ENCODE results near the gene C1orf52. TPM values are rescaled to one million over a fixed set of nuclear protein-coding genes. Genes with fewer than 3 reads are reported as not detected.

Gene C1orf52
- total RNA-seq, 1 donor from 2014 or later, result 32.2 TPM

- H3K4me1 Mint-ChIP-seq (ENCODE audit: unreplicated experiment), result peaks cover 46% of the 10 kb centered on the region
- peak overlapping the region; percentile 83 for H3K4me3 Mint-ChIP-seq (ENCODE audit: unreplicated experiment)
- H3K27ac Mint-ChIP-seq (ENCODE audit: unreplicated experiment), result peak overlapping the region; percentile 96
- no peaks in the 10 kb centered on the region for H3K27me3 Mint-ChIP-seq (ENCODE audit: unreplicated experiment)
- peaks cover 14% of the 10 kb centered on the region for H3K36me3 Mint-ChIP-seq (ENCODE audit: unreplicated experiment)
- no peaks in the 10 kb centered on the region for H3K9me3 Mint-ChIP-seq (ENCODE audit: unreplicated experiment)
- DNase-seq (ENCODE audit: extremely low spot score, unreplicated experiment), result no peak
- TF ChIP-seq CTCF (IDR thresholded peaks at IDR 0.05), result no peak
These were observed 15.5 kb upstream of the C1orf52 start for GRCh38 chr1:85274969-85275453.

- H3K4me3 Mint-ChIP-seq (ENCODE audit: unreplicated experiment), result peak overlapping the region; percentile 5
- no peak for DNase-seq (ENCODE audit: extremely low spot score, unreplicated experiment)
- H3K9me3 Mint-ChIP-seq (ENCODE audit: unreplicated experiment), result no peaks in the 10 kb centered on the region
- H3K36me3 Mint-ChIP-seq (ENCODE audit: unreplicated experiment), result peaks cover 24% of the 10 kb centered on the region
- no peak overlapping the region for H3K27ac Mint-ChIP-seq (ENCODE audit: unreplicated experiment)
- no peak for TF ChIP-seq CTCF (IDR thresholded peaks at IDR 0.05)
- peaks cover 35% of the 10 kb centered on the region for H3K4me1 Mint-ChIP-seq (ENCODE audit: unreplicated experiment)
- no peaks in the 10 kb centered on the region for H3K27me3 Mint-ChIP-seq (ENCODE audit: unreplicated experiment)
These were observed 13.9 kb upstream of the C1orf52 start for GRCh38 chr1:85273397-85273796.

GRCh38 chr1:85268801-85269585, 9.5 kb upstream of the C1orf52 start:
- no peaks in the 10 kb centered on the region for H3K9me3 Mint-ChIP-seq (ENCODE audit: unreplicated experiment)
- H3K27ac Mint-ChIP-seq (ENCODE audit: unreplicated experiment), result no peak overlapping the region
- no peak for TF ChIP-seq CTCF (IDR thresholded peaks at IDR 0.05)
- no peaks in the 10 kb centered on the region for H3K27me3 Mint-ChIP-seq (ENCODE audit: unreplicated experiment)
- H3K36me3 Mint-ChIP-seq (ENCODE audit: unreplicated experiment), result peaks cover 45% of the 10 kb centered on the region
- H3K4me3 Mint-ChIP-seq (ENCODE audit: unreplicated experiment), result no peak overlapping the region
- no peak for DNase-seq (ENCODE audit: extremely low spot score, unreplicated experiment)
- H3K4me1 Mint-ChIP-seq (ENCODE audit: unreplicated experiment), result peaks cover 13% of the 10 kb centered on the region

- no peak for DNase-seq (ENCODE audit: extremely low spot score, unreplicated experiment)
- no peaks in the 10 kb centered on the region for H3K27me3 Mint-ChIP-seq (ENCODE audit: unreplicated experiment)
- no peak for TF ChIP-seq CTCF (IDR thresholded peaks at IDR 0.05)
- H3K9me3 Mint-ChIP-seq (ENCODE audit: unreplicated experiment), result no peaks in the 10 kb centered on the region
- H3K4me3 Mint-ChIP-seq (ENCODE audit: unreplicated experiment), result no peak overlapping the region
- no peaks in the 10 kb centered on the region for H3K4me1 Mint-ChIP-seq (ENCODE audit: unreplicated experiment)
- H3K36me3 Mint-ChIP-seq (ENCODE audit: unreplicated experiment), result peaks cover 47% of the 10 kb centered on the region
- H3K27ac Mint-ChIP-seq (ENCODE audit: unreplicated experiment), result no peak overlapping the region
These were observed 7.9 kb upstream of the C1orf52 start for GRCh38 chr1:85267313-85267712.

- DNase-seq (ENCODE audit: extremely low spot score, unreplicated experiment), result no peak
- Mint-ChIP-seq H3K9me3 (ENCODE audit: unreplicated experiment) (peaks cover 5% of the 10 kb centered on the region), H3K27me3 (ENCODE audit: unreplicated experiment) (no peaks in the 10 kb centered on the region), H3K4me3 (ENCODE audit: unreplicated experiment) (no peak overlapping the region), H3K4me1 (ENCODE audit: unreplicated experiment) (peaks cover 5% of the 10 kb centered on the region), H3K27ac (ENCODE audit: unreplicated experiment) (no peak overlapping the region), H3K36me3 (ENCODE audit: unreplicated experiment) (peaks cover 39% of the 10 kb centered on the region)
- TF ChIP-seq CTCF (IDR thresholded peaks at IDR 0.05), result no peak
These were observed 4.7 kb upstream of the C1orf52 start for GRCh38 chr1:85264150-85264549.

Measured in osteocyte (in vitro differentiated cells).